H1 (cell line): ENCODE measurements around the gene MAGEC1. TPM values are rescaled to one million over a fixed set of nuclear protein-coding genes. Genes with fewer than 3 reads are reported as not detected.

Experiments used
- CTCF ChIA-PET: fragments of 300-600 bp; sonication (Branson Sonifier 250); formaldehyde crosslinking; loops from one replicate; lab custom pipeline; 2021; ENCODE audit not compliant: partially characterized antibody; lab: Charles Lee
- POLR2A ChIA-PET: fragments of 300-600 bp; sonication (Branson Sonifier 250); formaldehyde crosslinking; loops from one replicate; lab custom pipeline; 2021; ENCODE audit warnings: inconsistent platforms; ENCODE audit not compliant: partially characterized antibody; lab: Charles Lee
- DNase-seq, 2 experiments: peaks; one replicate each; pipeline versions ENCODE4 v3.0.0 to v3.0.0-alpha.2; 2010 to 2022; ENCODE audit warnings: low spot score in 2 of 2, low read depth in 1 of 2, mixed read lengths in 1 of 2
- FAIRE-seq: peaks from 2 replicates; lab custom pipeline; 2011; peaks lifted over from hg19 to GRCh38; lab: Jason Lieb, UNC
- H2AFZ ChIP-seq: 2 replicates; pipeline ENCODE4 v1.8.1; 2012; ENCODE audit warnings: low read length, inconsistent platforms
- H2AK5ac ChIP-seq: 2 replicates; pipeline ENCODE4 v1.6.1; 2013; ENCODE audit warnings: low read depth, low read length
- H2BK120ac ChIP-seq: replicated peaks from 2 replicates; pipeline ENCODE3; 2013; ENCODE audit warnings: low read depth, low read length, inconsistent platforms
- H2BK12ac ChIP-seq: 2 replicates; pipeline ENCODE4 v1.6.1; 2013; ENCODE audit warnings: low read depth, low read length
- H2BK15ac ChIP-seq: 2 replicates; pipeline ENCODE4 v1.6.1; 2013; ENCODE audit warnings: low read length
- H2BK20ac ChIP-seq: 2 replicates; pipeline ENCODE4 v1.6.1; 2013; ENCODE audit warnings: low read length
- H2BK5ac ChIP-seq: 2 replicates; pipeline ENCODE4 v1.6.1; 2013; ENCODE audit warnings: low read depth, low read length
- H3K14ac ChIP-seq: 2 replicates; pipeline ENCODE4 v1.6.1; 2013; ENCODE audit warnings: inconsistent platforms; ENCODE audit not compliant: insufficient read length
- H3K18ac ChIP-seq: 2 replicates; pipeline ENCODE4 v1.6.1; 2013; ENCODE audit warnings: low read length; ENCODE audit errors: extremely low read depth
- H3K23ac ChIP-seq: 2 replicates; pipeline ENCODE4 v1.6.1; 2013; ENCODE audit warnings: inconsistent platforms; ENCODE audit not compliant: insufficient read length
- H3K23me2 ChIP-seq: 2 replicates; pipeline ENCODE4 v1.6.1; 2013; ENCODE audit warnings: low read depth, low read length
- H3K27ac ChIP-seq: 2 replicates; pipeline ENCODE4 v1.6.1; 2011; ENCODE audit warnings: low read depth, low read length, inconsistent platforms
- H3K27me3 ChIP-seq, 4 experiments: replicated peaks in 1 of 4; 1 replicate in 1 of 4; 2 replicates in 3 of 4; pipeline versions ENCODE4 v1.6.1 to v1.8.1; 2011 to 2013; ENCODE audit warnings: low read length in 3 of 4, mild to moderate bottlenecking in 3 of 4, inconsistent platforms in 2 of 4, mixed read lengths in 2 of 4, moderate library complexity in 1 of 4; ENCODE audit not compliant: control insufficient read depth in 3 of 4, insufficient read depth in 3 of 4; ENCODE audit errors: extremely low read depth in 1 of 4
- H3K36me3 ChIP-seq, 4 experiments: 2 replicates each; pipeline versions ENCODE4 v1.6.1 to v1.8.1; 2011 to 2013; ENCODE audit warnings: mild to moderate bottlenecking in 4 of 4, low read length in 3 of 4, moderate library complexity in 2 of 4, control low read depth in 1 of 4, inconsistent platforms in 1 of 4; ENCODE audit not compliant: insufficient read depth in 4 of 4, control insufficient read depth in 2 of 4
- H3K4ac ChIP-seq: replicated peaks from 2 replicates; pipeline ENCODE3; 2013; ENCODE audit warnings: low read length, low read depth, mixed read lengths, inconsistent platforms; ENCODE audit not compliant: insufficient read length
- H3K4me1 ChIP-seq, 4 experiments: replicated peaks in 1 of 4; 1 replicate in 1 of 4; 2 replicates in 3 of 4; pipeline versions ENCODE4 v1.6.1 to v1.8.1; 2011 to 2013; ENCODE audit warnings: low read length in 3 of 4, inconsistent platforms in 2 of 4, mixed read lengths in 1 of 4; ENCODE audit not compliant: insufficient read depth in 4 of 4, control insufficient read depth in 3 of 4
- H3K4me2 ChIP-seq, 2 experiments: 2 replicates each; pipeline versions ENCODE4 v1.6.1 to v1.8.1; 2011 to 2013; ENCODE audit warnings: low read depth in 2 of 2, low read length in 2 of 2, control low read depth in 1 of 2, inconsistent platforms in 1 of 2, mild to moderate bottlenecking in 1 of 2; ENCODE audit not compliant: insufficient read depth in 1 of 2
- H3K4me3 ChIP-seq, 4 experiments: fragments of 200-600, 300-600 bp in 1 of 4; sonication (generic), shearing (Covaris generic), sonication (Bioruptor Twin) in 1 of 4; 2 replicates each; pipeline versions ENCODE4 v1.5.1 to v1.8.1; 2011 to 2016; ENCODE audit warnings: low read length in 4 of 4, low read depth in 3 of 4, control low read depth in 2 of 4, inconsistent platforms in 2 of 4, mild to moderate bottlenecking in 2 of 4, mixed read lengths in 1 of 4, moderate library complexity in 1 of 4; ENCODE audit not compliant: insufficient read depth in 2 of 4; ENCODE audit errors: extremely low read depth in 1 of 4
- H3K56ac ChIP-seq: replicated peaks from 2 replicates; pipeline ENCODE3; 2013; ENCODE audit warnings: low read depth, mild to moderate bottlenecking, mixed read lengths, low read length, inconsistent platforms; ENCODE audit not compliant: insufficient read length
- H3K79me1 ChIP-seq: 2 replicates; pipeline ENCODE4 v1.6.1; 2013; ENCODE audit warnings: low read depth, low read length, control low read depth
- H3K79me2 ChIP-seq, 2 experiments: 2 replicates each; pipeline versions ENCODE4 v1.6.1 to v1.8.1; 2012 to 2013; ENCODE audit warnings: low read length in 2 of 2, mild to moderate bottlenecking in 2 of 2, inconsistent platforms in 1 of 2; ENCODE audit not compliant: insufficient read depth in 2 of 2, control insufficient read depth in 1 of 2
- H3K9ac ChIP-seq, 4 experiments: replicated peaks in 1 of 4; 1 replicate in 1 of 4; 2 replicates in 3 of 4; pipeline versions ENCODE4 v1.6.1 to v1.8.1; 2011 to 2013; ENCODE audit warnings: low read depth in 3 of 4, low read length in 3 of 4, control low read depth in 2 of 4, mild to moderate bottlenecking in 2 of 4, moderate library complexity in 2 of 4, inconsistent platforms in 1 of 4; ENCODE audit errors: extremely low read depth in 1 of 4
- H3K9me3 ChIP-seq, 2 experiments: 2 replicates each; pipeline versions ENCODE4 v1.6.1 to v1.8.1; 2012 to 2013; ENCODE audit warnings: mild to moderate bottlenecking in 2 of 2, moderate library complexity in 2 of 2, control low read depth in 1 of 2, inconsistent platforms in 1 of 2, low read depth in 1 of 2, low read length in 1 of 2, mixed read lengths in 1 of 2; ENCODE audit not compliant: insufficient read depth in 2 of 2
- H4K20me1 ChIP-seq, 2 experiments: replicated peaks in 1 of 2; 2 replicates each; pipeline versions ENCODE3 to v1.8.1; 2011 to 2013; ENCODE audit warnings: inconsistent platforms in 2 of 2, low read length in 2 of 2, mild to moderate bottlenecking in 1 of 2; ENCODE audit not compliant: insufficient read depth in 2 of 2, control insufficient read depth in 1 of 2
- H4K5ac ChIP-seq: 2 replicates; pipeline ENCODE4 v1.6.1; 2013; ENCODE audit warnings: low read length, low read depth, mixed read lengths, inconsistent platforms; ENCODE audit not compliant: insufficient read length
- H4K8ac ChIP-seq: 2 replicates; pipeline ENCODE4 v1.8.0; 2013; ENCODE audit warnings: mild to moderate bottlenecking, moderate library complexity, low read length, inconsistent platforms; ENCODE audit not compliant: insufficient read depth; ENCODE audit errors: extremely low read depth
- H4K91ac ChIP-seq: replicated peaks from 2 replicates; pipeline ENCODE3; 2013; ENCODE audit warnings: low read length, mixed read lengths, inconsistent platforms; ENCODE audit not compliant: insufficient read length
- RAD21 ChIP-seq, 2 experiments: IDR thresholded peaks in 1 of 2; conservative IDR thresholded peaks in 1 of 2; 2 replicates each; pipeline ENCODE4 v1.6.1; 2011; ENCODE audit warnings: low read depth in 2 of 2, low read length in 2 of 2, improper control_type of control experiment in 1 of 2, inconsistent platforms in 1 of 2, mild to moderate bottlenecking in 1 of 2, moderate library complexity in 1 of 2
- SIRT6 ChIP-seq: IDR thresholded peaks from one replicate; pipeline ENCODE4 v1.7.1; 2012; ENCODE audit warnings: low read length, inconsistent platforms
- YY1 ChIP-seq: IDR thresholded peaks from 2 replicates; pipeline ENCODE4 v1.6.1; 2011; ENCODE audit warnings: low read depth, mild to moderate bottlenecking, low read length
- WGBS, 2 experiments: shearing (Covaris generic) in 1 of 2; methylation state at CpG; one replicate each; pipeline versions ENCODE4 v1.1.6 to v1.1.7; 2013 to 2015; ENCODE audit warnings: low lambda C conversion rate in 2 of 2, mixed read lengths in 2 of 2, inconsistent platforms in 1 of 2, low coverage in 1 of 2, missing lambda C conversion rate in 1 of 2; ENCODE audit not compliant: insufficient replicate concordance in 2 of 2, insufficient coverage in 1 of 2, insufficient read length in 1 of 2; ENCODE audit errors: extremely low coverage in 1 of 2, missing lambda C conversion rate in 1 of 2; 5-methylcytosine and 5-hydroxymethylcytosine counted together
- polyA plus RNA-seq, 7 experiments: library from polyadenylated mRNA; depleted of rRNA in 3 of 7; stranded (reverse) in 5 of 7; unstranded in 2 of 7; fragments of >200 nt in 5 of 7; fragments of 200-250 nt in 2 of 7; gene quantifications; 1 replicate in 5 of 7; 2 replicates in 1 of 7; 4 replicates in 1 of 7; pipeline versions ENCODE4 v1.2.1 to v1.2.3, GENCODE V29; 2011 to 2013; ENCODE audit warnings: missing spikeins in 2 of 7, mixed read lengths in 2 of 7
- total RNA-seq: library from RNA; stranded (reverse); fragmentation: NEBNext Ultra II Directional; extraction: Animal tissue kit (Norgen Biotek cat#: 25700); gene quantifications from 2 replicates; pipeline ENCODE4 v1.2.1, GENCODE V29; 2021
- TF ChIP-seq, protein P1 (sequence below), 3 experiments: IDR thresholded peaks; 1 replicate in 2 of 3; 2 replicates in 1 of 3; pipeline versions ENCODE4 v1.5.1 to v1.6.1; 2011; ENCODE audit warnings: low read length in 3 of 3, mild to moderate bottlenecking in 3 of 3, inconsistent platforms in 2 of 3, low read depth in 1 of 3, moderate library complexity in 1 of 3; ENCODE audit not compliant: insufficient read depth in 1 of 3; ENCODE audit errors: control extremely low read depth in 1 of 3

MAGEC1 gene
- total and polyA plus RNA-seq, 2 of the 8 experiments (the other 6 are each of a cell fraction or from before 2014, with no cell fraction given), result not detected

DNA sequence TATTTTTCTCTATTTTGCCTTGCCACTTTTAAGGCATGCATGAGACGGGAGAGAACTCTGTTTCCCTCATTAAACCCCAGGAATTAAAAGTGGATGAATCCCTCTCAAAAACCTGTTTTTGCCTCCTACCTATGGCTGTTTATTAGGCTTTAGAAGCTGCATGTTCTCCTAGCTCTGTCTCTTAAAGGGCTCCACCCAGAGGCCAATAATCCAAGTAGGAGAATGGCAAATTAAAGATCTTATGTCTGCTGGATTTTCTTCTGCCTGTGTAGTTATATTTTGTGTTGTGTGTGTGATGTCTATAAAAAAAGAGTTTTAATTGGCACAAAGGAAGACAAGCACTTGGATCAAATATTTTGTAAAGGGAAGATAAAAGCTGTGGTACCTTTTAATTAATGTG lies 32.4 kb downstream of the MAGEC1 start:
- Histone ChIP-seq H4K5ac (no peak overlapping the region), H2BK15ac (no peak overlapping the region), H3K23ac (no peak overlapping the region), H4K8ac (no peak overlapping the region), H3K23me2 (no peaks in the 10 kb centered on the region), H3K27me3 (no peaks in the 10 kb centered on the region), H3K56ac (no peak overlapping the region), H3K4me3 (no peak overlapping the region), H2BK5ac (no peak overlapping the region), H3K14ac (no peak overlapping the region), H3K79me1 (no peaks in the 10 kb centered on the region), H2BK12ac (no peak overlapping the region), H2AFZ (no peak overlapping the region), H3K18ac (no peak overlapping the region)
- ChIA-PET CTCF (interaction anchor here (0.9 to 1.0 kb wide), 2 partner anchors 97 to 419 kb away, joined by 3 read pairs; no protein-coding TSS in a partner anchor), POLR2A (no interaction called here)
- DNase-seq, result no peak
- no peak for FAIRE-seq
- no peak for TF ChIP-seq SIRT6
- no peak for TF ChIP-seq YY1
- TF ChIP-seq RAD21 (IDR thresholded peaks at IDR 0.05 in 1 of 2, conservative IDR thresholded peaks at IDR 0.05 in 1 of 2; ENCODE audit: low read depth in 2 of 2, low read length in 2 of 2), result peak; percentile 44 to 54
- TF ChIP-seq, protein P1, sequence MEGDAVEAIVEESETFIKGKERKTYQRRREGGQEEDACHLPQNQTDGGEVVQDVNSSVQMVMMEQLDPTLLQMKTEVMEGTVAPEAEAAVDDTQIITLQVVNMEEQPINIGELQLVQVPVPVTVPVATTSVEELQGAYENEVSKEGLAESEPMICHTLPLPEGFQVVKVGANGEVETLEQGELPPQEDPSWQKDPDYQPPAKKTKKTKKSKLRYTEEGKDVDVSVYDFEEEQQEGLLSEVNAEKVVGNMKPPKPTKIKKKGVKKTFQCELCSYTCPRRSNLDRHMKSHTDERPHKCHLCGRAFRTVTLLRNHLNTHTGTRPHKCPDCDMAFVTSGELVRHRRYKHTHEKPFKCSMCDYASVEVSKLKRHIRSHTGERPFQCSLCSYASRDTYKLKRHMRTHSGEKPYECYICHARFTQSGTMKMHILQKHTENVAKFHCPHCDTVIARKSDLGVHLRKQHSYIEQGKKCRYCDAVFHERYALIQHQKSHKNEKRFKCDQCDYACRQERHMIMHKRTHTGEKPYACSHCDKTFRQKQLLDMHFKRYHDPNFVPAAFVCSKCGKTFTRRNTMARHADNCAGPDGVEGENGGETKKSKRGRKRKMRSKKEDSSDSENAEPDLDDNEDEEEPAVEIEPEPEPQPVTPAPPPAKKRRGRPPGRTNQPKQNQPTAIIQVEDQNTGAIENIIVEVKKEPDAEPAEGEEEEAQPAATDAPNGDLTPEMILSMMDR (IDR thresholded peaks at IDR 0.05; ENCODE audit: control extremely low read depth in 1 of 3, insufficient read depth in 1 of 3, low read depth in 1 of 3, low read length in 3 of 3), result peak in 2 of 3 experiments; percentile 21 to 28; a peak in 2 of 4 replicates
- TF ChIP-seq, all 59 proteins: peak for 2
- Histone ChIP-seq H2BK120ac (no peak overlapping the region), H2BK20ac (no peak overlapping the region), H3K9ac (no peak overlapping the region), H3K79me2 (no peaks in the 10 kb centered on the region), H4K91ac (no peak overlapping the region), H3K4me1 (no peaks in the 10 kb centered on the region), H2AK5ac (no peak overlapping the region), H3K27ac (no peak overlapping the region), H3K4me2 (no peak overlapping the region), H3K36me3 (no peaks in the 10 kb centered on the region), H3K4ac (no peak overlapping the region), H3K9me3 (no peaks in the 10 kb centered on the region), H4K20me1 (no peaks in the 10 kb centered on the region)
- 57% methylated on average over 1 of the region's 1 CpG; no CpG with 5 or more reads in 1 of the 2 experiments for WGBS, 2 experiments
